OCI-LY3 (cell line): ENCODE results near the gene AUNIP.

Experiments used
- H2AFZ ChIP-seq: fragments of 200-600, 300-600 bp; shearing (Covaris generic); 2 replicates; pipeline ENCODE4 v1.6.0; 2014; ENCODE audit warnings: antibody characterized with exemption, low read depth, low read length
- H3K27ac ChIP-seq: fragments of 200-600, 300-600 bp; sonication (generic); 2 replicates; pipeline ENCODE4 v1.5.1; 2014; ENCODE audit warnings: mild to moderate bottlenecking, low read length, moderate library complexity, mixed read lengths
- H3K27me3 ChIP-seq: fragments of 200-600, 300-600 bp; sonication (generic); 2 replicates; pipeline ENCODE4 v1.6.1; 2014; ENCODE audit warnings: low read depth, low read length, mixed read lengths
- H3K36me3 ChIP-seq: fragments of 200-600, 300-600 bp; sonication (generic); replicated peaks from 2 replicates; pipeline ENCODE3; 2014; ENCODE audit warnings: low read depth, low read length, mixed read lengths
- H3K4me1 ChIP-seq: fragments of 300-600, 200-600 bp; sonication (generic); 2 replicates; pipeline ENCODE4 v1.6.1; 2014; ENCODE audit warnings: low read length, mixed read lengths
- H3K4me2 ChIP-seq: fragments of 200-600, 300-600 bp; sonication (generic); 2 replicates; pipeline ENCODE4 v1.6.1; 2014; ENCODE audit warnings: low read length, mixed read lengths
- H3K4me3 ChIP-seq: fragments of 300-600, 200-600 bp; sonication (generic); 2 replicates; pipeline ENCODE4 v1.5.1; 2014; ENCODE audit warnings: antibody characterized with exemption, mild to moderate bottlenecking, low read length, moderate library complexity
- H3K79me2 ChIP-seq: fragments of 300-600, 200-600 bp; shearing (Covaris generic); 2 replicates; pipeline ENCODE4 v1.6.1; 2014; ENCODE audit warnings: mild to moderate bottlenecking, low read length, mixed read lengths
- H3K9ac ChIP-seq: fragments of 300-600, 200-600 bp; shearing (Covaris generic); 2 replicates; pipeline ENCODE4 v1.6.0; 2014; ENCODE audit warnings: mild to moderate bottlenecking, low read length, moderate library complexity
- H3K9me3 ChIP-seq: fragments of 200-600, 300-600 bp; shearing (Covaris generic); 2 replicates; pipeline ENCODE4 v1.6.1; 2014; ENCODE audit warnings: low read length, mixed read lengths; ENCODE audit not compliant: insufficient read depth
- H4K20me1 ChIP-seq: fragments of 200-600, 300-600 bp; sonication (generic); 2 replicates; pipeline ENCODE4 v1.6.1; 2016; ENCODE audit warnings: low read length, mixed read lengths; ENCODE audit not compliant: insufficient read depth
- CTCF ChIP-seq: fragments of 200-600, 300-600 bp; sonication (generic); IDR thresholded peaks from 2 replicates; pipeline ENCODE4 v1.5.1; 2014; ENCODE audit warnings: antibody characterized with exemption, low read length, low read depth
- EZH2phosphoT487 ChIP-seq: fragments of 200-600 bp; shearing (Covaris generic); IDR thresholded peaks from 2 replicates; pipeline ENCODE4 v1.6.1; 2018; ENCODE audit warnings: antibody characterized with exemption, mixed run types, low read depth

Gene AUNIP

GRCh38 chr1:25872713-25873112, 13.5 kb upstream of the AUNIP start:
- no peak overlapping the region for H3K9ac ChIP-seq
- TF ChIP-seq CTCF: no peak
- no peak for TF ChIP-seq EZH2phosphoT487
- H3K4me3 ChIP-seq: no peak overlapping the region
- no peaks in the 10 kb centered on the region for H3K36me3 ChIP-seq
- no peaks in the 10 kb centered on the region for H3K27me3 ChIP-seq
- H3K4me1 ChIP-seq: peaks cover 16% of the 10 kb centered on the region
- no peak overlapping the region for H3K4me2 ChIP-seq
- no peak overlapping the region for H3K27ac ChIP-seq
- no peaks in the 10 kb centered on the region for H3K9me3 ChIP-seq
- H4K20me1 ChIP-seq: no peaks in the 10 kb centered on the region
- peaks cover 23% of the 10 kb centered on the region for H3K79me2 ChIP-seq
- H2AFZ ChIP-seq: no peak overlapping the region

DNA sequence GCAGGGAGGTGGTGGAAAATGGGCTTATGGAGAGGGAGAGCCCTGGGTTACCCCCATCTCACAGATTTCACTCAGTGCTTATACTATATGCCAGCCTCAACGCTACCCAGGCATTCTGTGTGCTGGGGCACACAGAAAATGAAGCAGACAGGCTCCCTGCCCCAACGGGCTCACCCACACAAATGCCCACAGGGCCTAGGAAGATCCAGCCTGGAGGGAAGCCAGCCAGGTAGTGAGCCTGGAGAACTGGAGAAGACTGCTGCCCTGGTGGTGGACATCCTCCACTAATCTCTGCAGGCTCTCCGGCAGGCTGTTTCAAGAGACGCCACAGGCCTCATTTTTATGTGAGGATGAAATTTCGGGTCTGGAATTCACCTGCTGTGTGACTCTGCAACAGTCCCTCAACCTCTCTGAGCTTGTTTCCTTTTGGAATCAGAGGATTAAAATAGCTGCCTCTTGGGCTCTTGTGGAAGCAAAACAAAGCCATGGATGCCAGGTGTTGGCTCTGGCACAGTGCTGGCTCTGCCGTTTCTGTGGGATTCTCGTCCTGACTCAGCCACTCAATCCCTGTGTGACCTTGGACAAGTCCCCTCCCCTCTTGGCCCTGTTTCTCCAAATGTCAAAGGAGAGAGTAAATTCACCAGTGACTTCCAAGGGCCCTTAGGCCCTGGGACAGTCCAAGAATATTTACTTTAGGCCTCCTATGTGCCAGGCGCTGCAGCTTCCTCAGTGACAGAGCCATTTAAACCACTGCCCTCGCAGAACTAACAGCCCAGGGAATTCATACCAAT, 12.6 kb upstream of the AUNIP start:
- H3K79me2 ChIP-seq: peaks cover 23% of the 10 kb centered on the region
- H3K4me2 ChIP-seq: no peak overlapping the region
- no peak overlapping the region for H3K4me3 ChIP-seq
- H4K20me1 ChIP-seq: no peaks in the 10 kb centered on the region
- H3K27me3 ChIP-seq: no peaks in the 10 kb centered on the region
- H3K36me3 ChIP-seq: no peaks in the 10 kb centered on the region
- H3K4me1 ChIP-seq: peaks cover 16% of the 10 kb centered on the region
- no peak for TF ChIP-seq EZH2phosphoT487
- TF ChIP-seq CTCF: no peak
- no peak overlapping the region for H2AFZ ChIP-seq
- H3K27ac ChIP-seq: no peak overlapping the region
- no peak overlapping the region for H3K9ac ChIP-seq
- no peaks in the 10 kb centered on the region for H3K9me3 ChIP-seq

DNA sequence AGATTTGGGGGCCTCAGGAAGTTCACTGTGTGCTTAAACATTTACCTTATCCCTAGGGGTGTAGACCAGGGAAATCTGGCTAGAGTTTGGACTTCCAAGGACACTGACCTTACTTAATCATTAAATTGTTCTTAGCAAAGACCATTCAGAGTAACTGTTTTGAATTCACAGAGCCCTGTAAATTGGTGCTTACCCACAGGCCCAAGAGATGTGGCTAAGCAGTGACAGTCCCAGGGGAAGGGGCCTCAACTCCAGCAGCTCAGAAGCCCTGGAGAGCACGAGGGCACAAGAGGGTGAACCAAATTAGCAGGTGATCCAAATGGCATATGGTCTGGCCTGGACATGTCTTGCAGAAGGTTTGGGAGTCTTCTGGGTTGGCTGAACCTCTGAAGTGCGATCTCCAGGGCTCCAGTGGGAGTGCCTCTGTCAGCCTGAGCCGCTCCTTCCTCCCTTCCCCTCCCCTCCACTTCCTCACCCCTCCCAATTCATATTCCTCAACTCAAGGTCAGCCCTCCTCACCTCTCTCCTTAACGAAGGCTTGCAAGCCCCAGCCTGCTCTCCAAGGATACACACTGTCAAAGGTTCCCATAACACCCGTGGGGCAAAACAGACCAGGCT, 11.9 kb upstream of the AUNIP start:
- H3K4me2 ChIP-seq: no peak overlapping the region

More for the DNA sequence above, 11.9 kb upstream of the AUNIP start:
- H3K9me3 ChIP-seq: no peaks in the 10 kb centered on the region
- H3K36me3 ChIP-seq: no peaks in the 10 kb centered on the region
- no peaks in the 10 kb centered on the region for H3K27me3 ChIP-seq
- H3K79me2 ChIP-seq: peaks cover 23% of the 10 kb centered on the region
- H2AFZ ChIP-seq: no peak overlapping the region
- H3K4me3 ChIP-seq: no peak overlapping the region
- H3K27ac ChIP-seq: no peak overlapping the region
- H3K9ac ChIP-seq: no peak overlapping the region
- TF ChIP-seq EZH2phosphoT487: no peak
- TF ChIP-seq CTCF: no peak
- H4K20me1 ChIP-seq: no peaks in the 10 kb centered on the region
- peaks cover 16% of the 10 kb centered on the region for H3K4me1 ChIP-seq
